GM21825 (cell line): ENCODE data around the gene NTRK3.

Source experiments
- ATAC-seq: cut with Tn5 transposase; IDR thresholded peaks from one replicate; pipeline ENCODE4 v1.9.1; 2021; ENCODE audit warnings: mild to moderate bottlenecking, moderate library complexity; ENCODE audit not compliant: unreplicated experiment

NTRK3 gene

GRCh38 chr15:88232771-88233201, 23.8 kb downstream of the NTRK3 start:
- no peak for ATAC-seq

- no peak for ATAC-seq
These were observed 24.5 kb downstream of the NTRK3 start for GRCh38 chr15:88231909-88232644.

- no peak for ATAC-seq
These were observed 25.7 kb downstream of the NTRK3 start for GRCh38 chr15:88230823-88231222.

- no peak for ATAC-seq
These were observed 31.1 kb downstream of the NTRK3 start for GRCh38 chr15:88225461-88225860.

- no peak for ATAC-seq
These were observed 33.5 kb downstream of the NTRK3 start for GRCh38 chr15:88223084-88223483.

GRCh38 chr15:88221836-88222235, 34.7 kb downstream of the NTRK3 start:
- no peak for ATAC-seq

- ATAC-seq, result no peak
These were observed 35.9 kb downstream of the NTRK3 start for GRCh38 chr15:88220443-88221335.

GRCh38 chr15:88219623-88220022, 36.9 kb downstream of the NTRK3 start:
- no peak for ATAC-seq

- no peak for ATAC-seq
These were observed 37.9 kb downstream of the NTRK3 start for GRCh38 chr15:88218557-88219221.

- no peak for ATAC-seq
These were observed 41.4 kb downstream of the NTRK3 start for GRCh38 chr15:88215066-88215648.

GRCh38 chr15:88209111-88209510, 47.4 kb downstream of the NTRK3 start:
- ATAC-seq, result no peak

- ATAC-seq, result no peak
These were observed 48.1 kb downstream of the NTRK3 start for GRCh38 chr15:88208396-88208795.

- no peak for ATAC-seq
These were observed 49.0 kb downstream of the NTRK3 start for GRCh38 chr15:88207565-88207964.

GRCh38 chr15:88204584-88204983, 52.0 kb downstream of the NTRK3 start:
- ATAC-seq, result no peak

GRCh38 chr15:88202231-88202630, 54.3 kb downstream of the NTRK3 start:
- ATAC-seq, result no peak

- ATAC-seq, result no peak
These were observed 55.3 kb downstream of the NTRK3 start for GRCh38 chr15:88201207-88201606.

GRCh38 chr15:88196961-88197360, 59.6 kb downstream of the NTRK3 start:
- no peak for ATAC-seq

- ATAC-seq, result no peak
These were observed 62.4 kb downstream of the NTRK3 start for GRCh38 chr15:88194162-88194561.

- ATAC-seq, result no peak
These were observed 63.1 kb downstream of the NTRK3 start for GRCh38 chr15:88193415-88193814.

- no peak for ATAC-seq
These were observed 64.8 kb downstream of the NTRK3 start for GRCh38 chr15:88191812-88192165.

- no peak for ATAC-seq
These were observed 66.3 kb downstream of the NTRK3 start for GRCh38 chr15:88190232-88190631.
